Breast epithelium (tissue), 3 donors: Measurements from ENCODE around the gene PIP5K1B.

ENCODE experiments used
- POLR2A ChIP-seq: fragments of 450-650 bp; IDR thresholded peaks from one replicate; pipeline ENCODE4 v1.6.1; 2016; ENCODE audit warnings: antibody characterized with exemption, mild to moderate bottlenecking, moderate library complexity
- TF ChIP-seq, protein P1 (sequence below), 3 donors: fragments of 450-650 bp; IDR thresholded peaks; one replicate each; pipeline ENCODE4 v1.5.1; 2016 to 2017; ENCODE audit warnings: antibody characterized with exemption in 3 of 3, mild to moderate bottlenecking in 3 of 3, moderate library complexity in 3 of 3

DNA sequence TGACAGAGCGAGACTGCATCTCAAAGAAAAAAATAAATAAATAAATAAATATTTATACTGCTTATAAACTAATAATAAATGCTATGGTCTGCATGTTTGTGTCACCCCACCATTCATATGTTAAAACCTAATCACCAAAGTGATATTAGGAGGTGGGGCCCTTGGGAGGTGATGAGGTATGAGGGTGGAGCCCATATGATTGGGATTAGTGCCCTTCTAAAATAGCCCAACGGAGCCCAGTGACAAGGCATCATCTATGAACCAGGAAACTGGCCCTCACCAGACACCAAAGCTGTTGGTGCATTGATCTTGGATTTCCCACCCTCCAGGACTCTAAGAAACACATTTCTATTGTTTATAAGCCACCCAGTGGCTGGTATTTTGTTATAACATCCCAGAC, 335.6 kb downstream of the PIP5K1B start:
- TF ChIP-seq POLR2A, result no peak
- TF ChIP-seq, protein P1, sequence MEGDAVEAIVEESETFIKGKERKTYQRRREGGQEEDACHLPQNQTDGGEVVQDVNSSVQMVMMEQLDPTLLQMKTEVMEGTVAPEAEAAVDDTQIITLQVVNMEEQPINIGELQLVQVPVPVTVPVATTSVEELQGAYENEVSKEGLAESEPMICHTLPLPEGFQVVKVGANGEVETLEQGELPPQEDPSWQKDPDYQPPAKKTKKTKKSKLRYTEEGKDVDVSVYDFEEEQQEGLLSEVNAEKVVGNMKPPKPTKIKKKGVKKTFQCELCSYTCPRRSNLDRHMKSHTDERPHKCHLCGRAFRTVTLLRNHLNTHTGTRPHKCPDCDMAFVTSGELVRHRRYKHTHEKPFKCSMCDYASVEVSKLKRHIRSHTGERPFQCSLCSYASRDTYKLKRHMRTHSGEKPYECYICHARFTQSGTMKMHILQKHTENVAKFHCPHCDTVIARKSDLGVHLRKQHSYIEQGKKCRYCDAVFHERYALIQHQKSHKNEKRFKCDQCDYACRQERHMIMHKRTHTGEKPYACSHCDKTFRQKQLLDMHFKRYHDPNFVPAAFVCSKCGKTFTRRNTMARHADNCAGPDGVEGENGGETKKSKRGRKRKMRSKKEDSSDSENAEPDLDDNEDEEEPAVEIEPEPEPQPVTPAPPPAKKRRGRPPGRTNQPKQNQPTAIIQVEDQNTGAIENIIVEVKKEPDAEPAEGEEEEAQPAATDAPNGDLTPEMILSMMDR (IDR thresholded peaks at IDR 0.05), result no peak
